CD4-positive, alpha-beta T cell treated with Interleukin-2 at 100 ng/mL for 4 hours (primary cell): ENCODE measurements around the gene ALOX15.
"Not testable (repeated sequence)": the region's sequence is repeated elsewhere in the genome, so short reads cannot be mapped to it uniquely, and the experiment has no call there.

Experiments
- DNase-seq: peaks from one replicate; pipeline ENCODE4 v3.0.0-alpha.2; 2020; ENCODE audit warnings: low spot score

Gene ALOX15

DNA sequence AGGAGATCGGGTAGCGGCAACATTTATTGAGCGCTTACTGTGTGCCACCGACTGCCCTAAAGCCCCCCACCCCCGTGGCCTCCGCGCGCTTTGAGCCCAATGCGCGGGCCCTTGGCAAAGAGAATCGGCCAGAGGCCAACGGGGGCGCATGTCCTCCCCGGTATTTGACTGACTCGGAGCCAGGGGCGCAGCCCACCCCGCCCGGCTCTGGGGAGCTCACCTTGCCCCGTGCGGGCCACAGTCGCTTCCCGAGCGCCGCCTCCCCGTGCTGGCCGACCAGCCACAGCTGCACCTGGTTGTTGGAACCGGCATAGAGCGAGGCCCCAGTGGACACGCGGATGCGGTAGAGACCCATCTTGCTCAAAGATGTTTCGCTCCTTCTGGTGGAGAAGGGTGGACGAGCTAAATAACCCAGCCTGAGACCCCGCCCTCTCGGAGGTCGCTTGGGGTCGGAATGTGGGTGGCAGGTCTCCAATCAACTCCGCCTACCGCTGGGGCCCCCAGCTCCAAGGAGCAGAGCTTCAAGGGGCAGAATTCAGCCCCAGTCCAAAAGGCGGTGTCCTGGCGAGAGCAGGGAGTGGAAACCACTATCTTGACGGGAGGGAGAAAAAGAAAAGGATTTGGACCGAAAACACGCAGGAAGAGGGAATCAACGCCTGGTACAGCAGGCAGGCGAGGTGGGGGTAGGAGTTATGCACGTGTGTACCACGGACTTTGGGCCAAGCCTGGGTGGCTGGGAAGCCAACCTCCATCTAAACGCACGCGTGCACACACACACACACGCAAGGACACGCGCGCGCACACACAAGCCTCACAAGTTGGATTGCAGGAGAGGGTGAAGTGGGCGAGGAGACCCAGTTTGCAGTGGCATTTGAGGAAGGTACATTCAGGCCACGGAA lies at the start of gene ALOX15:
TSS of gene ALOX15 (minus strand) at position 382 of the 899 bp plus-strand sequence. CDS start at position 355, 27 bp downstream.
- DNase-seq: no peak

DNA sequence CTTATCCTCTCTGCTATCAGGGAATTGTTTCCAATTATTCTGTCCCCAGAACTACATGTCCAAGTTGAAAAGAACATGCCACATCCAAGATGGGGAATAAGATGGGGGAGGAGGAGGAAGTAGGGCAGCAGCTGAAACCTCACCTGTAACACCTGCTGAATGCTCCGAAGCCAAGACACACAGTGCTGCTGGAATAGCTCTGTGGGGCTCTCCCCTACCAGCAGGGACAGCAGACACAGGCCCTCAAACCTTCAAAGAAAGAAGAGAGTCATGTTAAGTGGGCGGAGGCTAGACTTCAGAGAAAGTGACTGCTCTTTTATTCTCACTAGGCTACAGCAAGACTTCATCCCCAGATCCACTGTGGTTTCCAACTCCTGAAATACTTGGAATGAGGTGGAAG lies 49.3 kb upstream of the ALOX15 start:
- DNase-seq: no peak

GRCh38 chr17:4689872-4690271 lies 48.4 kb upstream of the ALOX15 start:
- DNase-seq: not testable (repeated sequence)

GRCh38 chr17:4683739-4684138 lies 42.3 kb upstream of the ALOX15 start:
- DNase-seq: not testable (repeated sequence)

DNA sequence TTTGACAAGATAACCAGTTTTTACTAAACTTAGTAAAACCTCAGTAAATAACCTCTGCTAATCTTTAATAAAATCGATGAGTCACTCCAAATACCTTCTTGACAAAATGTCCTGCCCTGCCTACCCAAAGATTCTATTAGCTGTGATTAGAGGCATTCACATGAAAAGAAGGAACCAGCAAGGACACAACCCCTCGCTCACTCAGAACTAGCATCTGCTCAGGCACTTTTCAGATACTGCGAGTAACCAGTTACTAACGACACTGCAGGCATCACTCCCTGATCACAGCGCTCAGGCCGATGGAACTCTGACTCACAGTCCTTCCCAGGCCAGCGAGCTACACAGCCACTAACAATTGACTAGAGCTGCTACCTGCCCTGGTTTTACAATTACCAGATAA lies 38.2 kb upstream of the ALOX15 start:
- DNase-seq: no peak

DNA sequence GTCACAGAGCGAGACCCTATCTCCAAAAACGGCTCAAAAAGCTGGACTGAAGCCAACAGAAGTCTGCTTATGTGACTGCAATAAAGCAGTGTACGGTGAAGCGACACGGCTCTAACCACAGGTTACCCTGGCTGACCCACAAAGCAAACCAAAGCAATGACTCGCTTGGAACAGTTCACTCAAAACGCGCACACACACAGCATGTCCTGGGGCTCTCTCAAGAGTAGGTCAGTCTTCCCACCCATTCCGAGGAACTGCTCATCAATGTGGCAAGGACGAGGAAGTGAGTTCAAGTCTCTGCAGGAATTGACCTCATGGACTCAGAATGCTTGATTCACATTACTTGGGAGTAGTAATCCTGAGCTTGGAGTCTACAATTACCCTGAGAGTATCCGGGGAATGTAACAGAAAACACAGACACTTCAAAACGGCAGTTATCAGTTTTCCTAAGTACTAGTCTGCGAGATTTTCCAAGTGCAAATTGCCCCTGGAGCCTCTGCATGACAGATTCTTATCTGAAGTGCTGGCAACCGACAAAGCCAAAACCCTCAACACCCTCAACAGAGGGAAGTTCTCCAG lies 37.1 kb upstream of the ALOX15 start:
- no peak for DNase-seq

DNA sequence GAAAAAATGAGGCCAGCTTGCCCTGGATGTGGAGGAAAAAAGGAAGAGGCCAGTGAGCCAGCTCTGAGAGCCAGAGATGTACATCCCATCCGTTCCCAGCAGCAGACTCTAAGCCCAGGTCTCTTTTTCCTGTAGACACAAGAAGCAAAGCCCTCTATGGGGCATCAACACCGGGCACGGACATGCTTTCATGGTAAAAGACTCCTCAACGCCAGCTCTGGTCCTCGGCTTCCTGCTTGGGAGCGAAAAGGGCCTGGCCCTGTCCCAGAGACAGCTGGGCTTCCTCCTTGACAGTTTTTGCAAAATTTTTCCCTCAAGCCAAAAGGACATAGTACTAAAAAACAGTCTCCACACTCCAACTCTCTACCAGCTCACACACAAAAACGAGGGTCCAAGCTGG lies 35.3 kb upstream of the ALOX15 start:
- DNase-seq: no peak

GRCh38 chr17:4675791-4676190 lies 34.3 kb upstream of the ALOX15 start:
- no peak for DNase-seq

DNA sequence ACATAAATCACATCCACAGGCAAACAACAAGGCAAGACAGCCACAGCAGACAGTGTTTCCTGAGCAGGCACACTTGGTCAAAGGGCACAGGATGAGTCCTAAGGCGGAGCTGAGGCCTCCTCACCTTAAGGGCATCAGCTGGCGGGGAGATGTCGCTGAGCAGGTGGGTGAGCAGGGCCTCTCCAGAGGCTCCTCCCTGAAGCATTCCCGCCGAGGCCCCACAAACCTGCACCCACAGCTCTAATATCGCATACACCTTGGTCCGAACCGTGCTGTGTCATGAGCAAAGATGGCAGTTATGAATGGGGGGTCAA lies 33.2 kb upstream of the ALOX15 start:
- DNase-seq: no peak

DNA sequence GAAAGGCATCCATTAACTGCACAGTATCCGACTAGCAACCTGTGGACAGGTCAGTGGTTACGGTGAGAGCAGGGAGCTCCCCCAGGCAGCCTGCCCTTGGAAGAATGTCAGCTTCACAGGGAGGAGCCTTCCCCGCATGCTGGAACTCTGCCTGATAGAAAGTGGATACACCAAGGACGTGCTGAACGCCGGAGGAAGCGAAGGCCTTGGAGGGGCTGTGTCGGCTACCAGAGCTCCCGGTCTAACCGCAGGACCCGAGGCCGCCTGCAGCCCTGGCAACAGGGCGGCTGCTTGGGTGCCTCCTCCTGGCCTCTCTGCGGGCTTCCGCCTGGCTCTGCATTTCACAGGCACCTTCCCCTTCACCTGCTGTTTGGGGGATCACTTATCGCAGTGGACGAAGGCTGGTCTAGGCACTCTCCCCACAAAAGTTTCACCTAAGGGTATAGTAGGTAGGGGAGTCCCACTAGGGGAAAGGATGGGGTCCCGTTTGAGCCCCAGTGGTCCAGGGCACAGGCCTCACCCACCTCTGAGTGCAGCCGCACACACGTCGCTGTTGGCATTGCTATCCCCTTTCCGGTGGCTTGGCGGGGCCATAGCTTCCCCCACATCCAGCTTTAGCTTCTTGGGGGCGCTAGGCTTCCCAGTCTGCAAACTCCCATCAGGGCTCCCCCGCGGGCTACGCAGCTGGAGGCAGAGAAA lies 32.7 kb upstream of the ALOX15 start:
- no peak for DNase-seq

GRCh38 chr17:4673169-4673568 lies 31.7 kb upstream of the ALOX15 start:
- DNase-seq: no peak

DNA sequence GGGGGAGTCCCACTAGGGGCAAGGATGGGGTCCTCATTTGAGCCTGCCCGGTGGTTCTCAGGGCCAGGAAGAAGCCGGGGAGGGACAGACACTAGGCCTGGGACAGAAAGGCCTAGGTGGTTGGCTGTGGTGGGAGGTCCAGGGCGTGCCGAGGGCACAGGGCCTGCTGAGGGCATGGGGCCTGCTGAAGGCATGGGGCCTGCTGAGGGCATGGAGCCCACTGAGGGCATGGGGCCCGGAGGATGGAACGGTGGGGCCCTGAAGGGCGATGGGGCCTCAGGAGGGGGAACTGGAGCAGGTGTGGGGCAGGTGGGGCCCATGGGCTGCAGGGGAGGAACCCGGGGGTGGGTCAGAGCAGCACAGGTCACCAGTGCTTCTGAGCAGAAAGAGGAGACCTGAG lies 31.3 kb upstream of the ALOX15 start:
- DNase-seq: no peak

DNA sequence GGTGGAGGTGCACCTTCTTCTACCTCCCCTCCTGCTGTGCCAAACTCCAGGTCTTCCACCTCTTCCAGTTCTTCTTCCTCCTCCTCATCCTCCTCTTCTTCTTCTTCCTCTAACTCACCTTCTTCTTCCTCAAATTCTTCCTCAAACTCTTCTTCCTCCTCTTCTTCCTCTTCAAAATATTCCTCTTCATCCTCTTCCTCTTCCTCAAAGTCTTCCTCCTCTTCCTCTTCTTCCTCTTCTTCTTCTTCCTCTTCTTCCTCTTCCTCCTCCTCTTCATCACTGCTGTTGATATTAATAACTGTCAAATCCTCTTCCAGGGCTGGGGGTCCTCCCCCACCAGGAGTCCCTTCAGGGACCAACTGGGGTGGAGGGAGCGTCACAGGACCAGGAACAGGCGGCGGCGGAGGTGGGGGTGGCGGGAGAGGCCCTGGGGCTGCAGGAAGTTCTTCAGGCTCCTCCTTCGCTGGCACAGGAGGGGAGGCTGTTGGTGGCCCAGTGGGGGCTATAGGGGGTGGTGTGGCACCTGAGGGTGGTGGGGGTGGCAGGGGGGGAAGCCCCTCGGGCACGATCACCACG lies 30.7 kb upstream of the ALOX15 start:
- DNase-seq: no peak

- no peak for DNase-seq
These were observed 25.7 kb upstream of the ALOX15 start for GRCh38 chr17:4667166-4667565.

- DNase-seq: no peak
These were observed 24.8 kb upstream of the ALOX15 start for GRCh38 chr17:4666296-4666695.

- DNase-seq: no peak
These were observed 23.5 kb upstream of the ALOX15 start for GRCh38 chr17:4665027-4665426.

DNA sequence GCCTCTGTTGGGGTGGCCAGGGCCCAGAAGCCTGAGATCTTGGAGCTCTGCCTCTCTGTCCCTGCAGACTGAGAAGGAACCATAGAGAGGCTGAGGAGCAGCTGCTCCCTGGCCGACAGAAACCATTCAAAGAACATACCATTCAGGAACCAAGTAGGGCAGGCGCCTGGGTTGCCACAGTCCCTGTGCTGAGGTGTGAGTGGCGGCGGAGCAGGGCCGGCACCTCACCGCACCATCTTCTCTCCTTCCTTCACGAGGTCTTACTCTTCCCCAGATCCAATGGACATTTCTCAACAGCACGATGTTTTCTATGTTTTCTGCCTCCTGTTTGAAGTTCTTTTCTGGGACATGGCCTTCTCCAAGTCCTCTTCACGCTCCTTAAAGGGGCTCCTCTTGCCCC lies 22.8 kb upstream of the ALOX15 start:
- no peak for DNase-seq

DNA sequence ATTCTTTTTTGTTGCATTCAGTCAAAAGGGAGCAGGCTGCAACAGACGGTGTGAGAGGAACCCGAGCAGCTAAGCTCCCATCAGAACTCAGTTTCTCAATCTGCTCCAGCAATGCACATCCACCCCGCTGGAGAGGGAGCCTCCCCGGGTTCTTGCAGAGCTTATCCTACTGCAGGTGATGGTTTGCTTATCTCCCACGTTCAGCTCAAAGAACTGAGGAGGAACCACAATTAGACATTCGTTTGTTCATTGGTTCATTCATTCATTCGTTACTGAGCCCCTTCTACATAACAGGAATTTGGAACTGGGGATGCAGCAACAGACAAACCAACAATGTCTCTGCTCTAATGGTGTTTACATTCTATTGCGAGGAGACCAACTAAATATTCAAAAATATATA lies 22.2 kb upstream of the ALOX15 start:
- no peak for DNase-seq

DNA sequence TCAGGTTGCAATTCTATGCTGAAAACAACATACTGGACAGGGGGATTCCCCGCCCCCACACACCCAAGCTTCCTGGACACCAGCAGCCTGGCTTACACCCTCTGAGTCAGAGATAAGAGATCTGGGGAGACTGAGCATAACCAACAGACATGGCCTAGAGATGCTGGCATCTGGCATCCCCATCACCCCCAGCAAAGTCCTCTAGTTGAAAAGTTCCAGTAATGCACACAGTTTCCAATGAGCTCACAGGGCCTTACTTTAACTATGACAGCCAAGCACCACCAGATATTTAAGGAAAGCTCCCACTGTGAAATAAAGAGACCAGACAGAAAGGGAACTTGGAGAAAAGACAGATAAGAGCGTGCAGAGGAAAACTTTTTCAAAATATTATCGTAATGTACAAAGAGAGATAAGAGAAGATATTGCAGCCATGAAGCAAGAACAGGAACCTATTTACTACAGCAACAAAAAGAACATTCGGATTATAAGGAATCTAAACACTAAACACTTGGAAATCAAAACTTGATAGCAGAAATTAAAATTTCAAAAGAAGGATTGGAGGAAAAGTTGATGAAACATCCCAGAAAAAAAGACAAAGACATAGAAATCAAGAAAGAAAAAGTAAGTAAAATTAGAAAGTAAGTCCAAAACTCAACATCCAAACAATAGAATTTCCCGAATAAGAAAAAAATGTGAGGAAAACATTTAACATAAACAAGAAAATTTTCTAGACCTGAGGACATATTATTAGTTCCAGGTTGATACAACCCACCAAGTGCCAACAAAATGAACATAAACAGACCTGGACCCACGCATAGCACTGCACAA lies 17.2 kb upstream of the ALOX15 start:
- DNase-seq: peak; percentile 11

DNA sequence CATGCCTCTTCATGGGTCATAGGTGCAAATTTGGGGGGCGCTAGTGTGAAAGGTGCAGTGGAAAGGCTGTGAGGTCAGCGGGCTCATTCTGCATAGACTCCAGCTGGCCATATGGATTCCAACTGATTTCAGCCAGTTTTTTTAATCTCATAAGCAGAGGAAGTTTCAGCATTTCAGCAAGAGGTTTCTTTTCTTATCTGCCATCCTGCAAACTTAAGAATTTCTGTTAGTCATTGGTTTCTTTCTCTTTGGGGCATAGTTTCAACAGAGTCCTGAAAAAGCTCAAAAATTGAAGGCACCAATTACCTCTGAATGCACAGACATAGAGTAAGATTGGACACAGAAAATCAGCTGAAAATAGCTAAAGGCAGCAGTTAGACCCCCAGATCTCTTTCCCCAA lies 16.2 kb upstream of the ALOX15 start:
- DNase-seq: no peak

DNA sequence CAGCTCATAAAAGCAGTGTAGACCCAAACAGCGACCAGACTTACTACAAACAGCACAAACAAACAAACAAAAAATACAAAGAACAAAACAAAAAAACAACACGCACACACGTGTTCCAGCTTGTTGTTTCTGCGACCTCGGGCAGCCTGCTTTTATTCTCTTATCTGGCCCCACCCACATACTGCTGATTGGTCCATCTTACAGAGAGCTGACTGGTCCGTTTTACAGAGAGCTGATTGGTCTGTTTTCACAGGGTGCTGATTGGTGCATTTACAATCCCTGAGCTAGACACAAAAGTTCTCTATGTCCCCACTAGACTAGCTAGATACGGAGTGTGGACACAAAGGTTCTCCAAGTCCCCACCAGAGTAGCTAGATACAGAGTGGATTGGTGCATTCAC lies 14.5 kb upstream of the ALOX15 start:
- DNase-seq: not testable (repeated sequence)

DNA sequence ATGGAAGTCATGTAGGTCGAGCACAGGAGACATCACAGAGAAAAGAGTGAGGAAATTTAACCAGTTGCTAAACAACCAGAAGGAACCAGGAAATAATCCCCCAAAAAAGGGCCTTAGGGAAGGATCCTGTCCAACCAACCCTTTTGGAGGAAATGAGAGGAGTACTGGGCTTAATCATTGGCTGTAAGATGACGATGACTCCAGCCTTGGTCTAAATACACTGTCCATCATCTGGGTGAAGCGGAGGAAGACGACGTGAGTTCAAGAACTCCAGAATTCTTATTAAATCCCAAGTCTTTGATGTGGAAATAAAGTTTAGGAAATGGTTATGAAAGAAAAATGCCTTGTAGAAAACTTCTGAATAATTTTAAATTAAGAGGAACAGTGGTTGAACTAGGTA lies 11.5 kb upstream of the ALOX15 start:
- no peak for DNase-seq
